Adrenal gland (tissue), 12 donors: ENCODE measurements around the gene ACAA2. TPM values are rescaled to one million over a fixed set of nuclear protein-coding genes. Genes with fewer than 3 reads are reported as not detected.
"Not testable (repeated sequence)": the region's sequence is repeated elsewhere in the genome, so short reads cannot be mapped to it uniquely, and the experiment has no call there.

Experiments
- DNase-seq, 7 donors: peaks; one replicate each; pipeline ENCODE4 v3.0.0-alpha.2; 2019 to 2020
- H3K27ac ChIP-seq, 5 donors: fragments of 200-600 bp; sonication (generic) in 4 of 5; 1 replicate in 3 of 5; 2 replicates in 2 of 5; pipeline versions ENCODE4 v1.5.1 to v1.8.0; 2016 to 2020; ENCODE audit warnings: mild to moderate bottlenecking in 1 of 5
- H3K27me3 ChIP-seq: fragments of 200-600 bp; 2 replicates; pipeline ENCODE4 v1.8.0; 2021
- H3K36me3 ChIP-seq, 2 donors: fragments of 200-600 bp; replicated peaks in 1 of 2; 1 replicate in 1 of 2; 2 replicates in 1 of 2; pipeline versions ENCODE4 v1.5.1 to v1.8.0; 2018 to 2022
- H3K4me1 ChIP-seq, 2 donors: fragments of 200-600 bp; replicated peaks in 1 of 2; 1 replicate in 1 of 2; 2 replicates in 1 of 2; pipeline versions ENCODE4 v1.5.1 to v1.8.0; 2018 to 2021
- H3K4me3 ChIP-seq, 4 donors: fragments of 200-600 bp; sonication (generic) in 3 of 4; one replicate each; pipeline ENCODE4 v1.5.1; 2016 to 2018
- H3K9me3 ChIP-seq, 3 donors: fragments of 200-600 bp; sonication (generic) in 1 of 3; replicated peaks in 1 of 3; 1 replicate in 2 of 3; 2 replicates in 1 of 3; pipeline versions ENCODE4 v1.5.1 to v1.8.0; 2016 to 2021
- POLR2A ChIP-seq, 2 donors: fragments of 450-650 bp; IDR thresholded peaks; one replicate each; pipeline ENCODE4 v1.6.1; 2017; ENCODE audit warnings: antibody characterized with exemption in 2 of 2, mild to moderate bottlenecking in 2 of 2, moderate library complexity in 1 of 2
- WGBS, 4 donors: extraction: QIAGEN DNeasy Blood & Tissue Kit in 2 of 4; methylation state at CpG; one replicate each; pipeline versions ENCODE4 v1.1.5 to v1.1.7; 2013 to 2017; 5-methylcytosine and 5-hydroxymethylcytosine counted together
- intact Hi-C, 2 donors: fragments of 100-400 bp; cut with DNase I; formaldehyde crosslinking; loops; one replicate each; pipeline versions ENCODE4 v1.14.1 to v1.15.0; 2022 to 2023
- polyA plus RNA-seq, 3 donors: library from polyadenylated mRNA; stranded (reverse); fragments of 200-250 nt in 2 of 3; fragments of 350-450 nt in 1 of 3; fragmentation: Illumina TruSeq in 1 of 3; extraction: RNeasy Lipid Tissue Mini Kit (QIAGEN cat#74804) in 1 of 3; gene quantifications; one replicate each; pipeline ENCODE4 v1.2.3, GENCODE V29; 2013 to 2014
- total RNA-seq, 9 donors: library from RNA; depleted of rRNA in 4 of 9; stranded (reverse); fragments of >200 nt in 4 of 9; fragments of 120-200 nt in 1 of 9; fragmentation: NEBNext Ultra II Directional in 1 of 9; extraction: Animal tissue kit (Norgen Biotek cat#: 25700) in 1 of 9; gene quantifications; one replicate each; pipeline versions ENCODE4 v1.1.0 to v1.2.4, GENCODE V29; 2013 to 2023
- TF ChIP-seq, protein P1 (sequence below), 6 experiments: fragments of 450-650 bp in 4 of 6; fragments of 200-600 bp in 2 of 6; sonication (generic) in 1 of 6; IDR thresholded peaks; 1 replicate in 5 of 6; 2 replicates in 1 of 6; pipeline versions ENCODE4 v1.5.1 to v1.8.0; 2016 to 2021; ENCODE audit warnings: antibody characterized with exemption in 6 of 6, mild to moderate bottlenecking in 2 of 6, moderate library complexity in 1 of 6
- donor health status: healthy with polysubstance abuse.
- donor health status: Bipolar disorder and iron deficiency.
- donor health status: DM: yes; HTN: yes; CAD: no.
- donor health status: DM: no; HTN: no; CAD: no.
- donor health status: DM: no; HTN: no; CAD: no.
- donor health status: DM: yes; HTN: yes; CAD: no.

ACAA2 gene
- total and polyA plus RNA-seq, 12 donors = 21.4 to 197 (median 105) TPM

DNA sequence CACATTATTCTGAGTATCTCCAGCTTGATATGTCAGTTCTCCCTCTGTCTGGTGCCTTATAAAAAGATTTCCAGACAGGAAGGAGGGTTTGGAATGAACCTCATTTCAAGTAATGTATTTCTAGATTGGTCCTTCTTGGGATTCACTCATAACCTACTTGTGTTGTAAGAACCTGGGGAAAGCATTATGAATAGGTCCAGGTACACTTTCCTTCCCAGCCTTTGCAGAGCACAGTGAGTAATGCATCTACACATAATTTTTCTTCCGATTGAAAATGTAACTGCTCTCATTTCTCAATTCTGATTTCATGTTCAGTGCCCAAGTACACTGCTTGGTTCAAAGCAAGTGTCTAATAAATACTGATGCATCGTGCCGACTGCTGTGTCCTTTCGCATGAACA lies 25.0 kb upstream of the ACAA2 start:
- WGBS, 4 donors = 87 to 96% (median 90%) methylated on average over 4 of the region's 4 CpGs
- H3K36me3 ChIP-seq = no peaks in the 10 kb centered on the region
- H3K4me3 ChIP-seq = no peak overlapping the region
- no peak for DNase-seq
- H3K27ac ChIP-seq = no peak overlapping the region
- no peak for TF ChIP-seq POLR2A (IDR thresholded peaks at IDR 0.05)
- TF ChIP-seq, protein P1, sequence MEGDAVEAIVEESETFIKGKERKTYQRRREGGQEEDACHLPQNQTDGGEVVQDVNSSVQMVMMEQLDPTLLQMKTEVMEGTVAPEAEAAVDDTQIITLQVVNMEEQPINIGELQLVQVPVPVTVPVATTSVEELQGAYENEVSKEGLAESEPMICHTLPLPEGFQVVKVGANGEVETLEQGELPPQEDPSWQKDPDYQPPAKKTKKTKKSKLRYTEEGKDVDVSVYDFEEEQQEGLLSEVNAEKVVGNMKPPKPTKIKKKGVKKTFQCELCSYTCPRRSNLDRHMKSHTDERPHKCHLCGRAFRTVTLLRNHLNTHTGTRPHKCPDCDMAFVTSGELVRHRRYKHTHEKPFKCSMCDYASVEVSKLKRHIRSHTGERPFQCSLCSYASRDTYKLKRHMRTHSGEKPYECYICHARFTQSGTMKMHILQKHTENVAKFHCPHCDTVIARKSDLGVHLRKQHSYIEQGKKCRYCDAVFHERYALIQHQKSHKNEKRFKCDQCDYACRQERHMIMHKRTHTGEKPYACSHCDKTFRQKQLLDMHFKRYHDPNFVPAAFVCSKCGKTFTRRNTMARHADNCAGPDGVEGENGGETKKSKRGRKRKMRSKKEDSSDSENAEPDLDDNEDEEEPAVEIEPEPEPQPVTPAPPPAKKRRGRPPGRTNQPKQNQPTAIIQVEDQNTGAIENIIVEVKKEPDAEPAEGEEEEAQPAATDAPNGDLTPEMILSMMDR (IDR thresholded peaks at IDR 0.05) = no peak
- no peaks in the 10 kb centered on the region for H3K4me1 ChIP-seq
- H3K27me3 ChIP-seq = no peaks in the 10 kb centered on the region
- H3K9me3 ChIP-seq = no peaks in the 10 kb centered on the region
- intact Hi-C loops = no loop called here

DNA sequence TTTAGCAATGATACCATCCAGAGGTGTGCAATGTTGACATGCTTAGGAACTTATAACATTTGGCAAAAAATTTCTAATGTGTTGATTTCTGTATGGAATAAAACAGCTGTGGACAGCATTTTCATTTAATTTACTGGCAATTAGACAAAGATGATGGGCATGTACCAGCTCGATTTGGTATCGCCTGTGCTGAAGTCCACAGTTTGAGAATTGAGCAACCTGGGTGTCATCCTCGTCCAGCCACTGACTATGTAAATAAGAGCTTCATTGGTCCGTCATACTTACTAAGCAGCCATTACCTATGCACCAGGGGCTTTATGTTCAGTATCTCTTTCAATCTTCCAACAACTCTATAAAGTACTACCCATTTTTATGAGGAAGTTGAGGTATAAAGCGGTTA lies 24.6 kb upstream of the ACAA2 start:
- no peaks in the 10 kb centered on the region for H3K4me1 ChIP-seq
- H3K27me3 ChIP-seq = no peaks in the 10 kb centered on the region
- TF ChIP-seq, protein P1 (IDR thresholded peaks at IDR 0.05) = no peak
- no peak for TF ChIP-seq POLR2A (IDR thresholded peaks at IDR 0.05)
- no peak overlapping the region for H3K4me3 ChIP-seq
- no peak for DNase-seq
- H3K36me3 ChIP-seq = no peaks in the 10 kb centered on the region
- H3K9me3 ChIP-seq = no peaks in the 10 kb centered on the region
- intact Hi-C loops = no loop called here
- H3K27ac ChIP-seq = no peak overlapping the region
- WGBS, 4 donors = 76 to 91% (median 85%) methylated on average over 5 of the region's 5 CpGs

DNA sequence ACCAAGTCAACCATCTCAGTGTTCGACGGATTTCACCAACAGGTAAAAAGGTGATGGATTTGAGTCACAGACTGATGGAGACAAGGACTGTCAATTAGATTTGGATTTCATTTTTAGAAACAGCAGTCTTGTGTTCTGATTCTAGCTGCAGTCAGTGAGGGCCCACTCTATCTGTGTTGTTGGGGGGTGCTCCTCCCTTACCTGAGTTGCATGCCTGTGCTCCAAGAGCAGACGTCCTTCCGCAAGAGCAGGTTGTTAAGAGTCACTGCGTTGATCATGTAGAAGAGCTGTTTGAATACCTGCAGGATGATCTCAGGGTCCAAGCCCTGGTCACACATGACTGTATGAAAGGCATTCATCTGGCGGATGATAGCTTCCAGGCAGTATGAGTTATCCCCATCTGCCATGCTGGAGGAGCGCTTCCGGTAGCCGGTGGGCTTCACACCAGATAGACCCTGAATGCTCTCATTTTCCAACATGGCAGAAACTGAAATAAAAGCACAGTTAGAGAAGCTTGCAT lies 24.0 kb upstream of the ACAA2 start:
- H3K4me1 ChIP-seq, H3K9me3 ChIP-seq, H3K4me3 ChIP-seq, intact Hi-C loops, H3K36me3 ChIP-seq, DNase-seq, H3K27ac ChIP-seq, H3K27me3 ChIP-seq: not testable (repeated sequence)
- WGBS, 4 donors = 94 to 97% (median 95%) methylated on average over 9 of the region's 9 CpGs

DNA sequence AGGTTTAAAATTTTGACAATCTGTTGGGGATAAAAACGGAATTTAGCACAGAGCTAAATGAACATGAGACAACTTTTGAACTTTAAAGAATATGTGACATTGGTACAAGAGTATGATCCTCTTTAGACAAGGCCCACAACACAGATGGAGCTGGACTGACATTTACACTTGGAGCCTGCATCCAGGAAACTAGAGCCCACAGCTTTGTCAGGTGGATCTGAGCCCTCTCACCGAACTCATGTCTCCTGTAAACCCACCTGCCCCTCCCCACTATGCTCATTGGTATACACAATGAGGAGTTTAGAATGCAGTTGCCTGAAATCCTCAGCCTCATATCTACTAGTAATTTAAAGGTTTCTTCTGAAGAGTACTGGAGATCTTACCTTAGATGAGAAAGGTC lies 22.1 kb upstream of the ACAA2 start:
- Histone ChIP-seq H3K27ac (no peak overlapping the region), H3K9me3 (no peaks in the 10 kb centered on the region), H3K4me1 (no peaks in the 10 kb centered on the region), H3K27me3 (no peaks in the 10 kb centered on the region), H3K36me3 (no peaks in the 10 kb centered on the region), H3K4me3 (no peak overlapping the region)
- 73 to 91% (median 86%) methylated on average over 2 of the region's 2 CpGs for WGBS, 4 donors
- DNase-seq = no peak
- intact Hi-C loops = no loop called here
- TF ChIP-seq, protein P1 (IDR thresholded peaks at IDR 0.05) = no peak
- no peak for TF ChIP-seq POLR2A (IDR thresholded peaks at IDR 0.05)

DNA sequence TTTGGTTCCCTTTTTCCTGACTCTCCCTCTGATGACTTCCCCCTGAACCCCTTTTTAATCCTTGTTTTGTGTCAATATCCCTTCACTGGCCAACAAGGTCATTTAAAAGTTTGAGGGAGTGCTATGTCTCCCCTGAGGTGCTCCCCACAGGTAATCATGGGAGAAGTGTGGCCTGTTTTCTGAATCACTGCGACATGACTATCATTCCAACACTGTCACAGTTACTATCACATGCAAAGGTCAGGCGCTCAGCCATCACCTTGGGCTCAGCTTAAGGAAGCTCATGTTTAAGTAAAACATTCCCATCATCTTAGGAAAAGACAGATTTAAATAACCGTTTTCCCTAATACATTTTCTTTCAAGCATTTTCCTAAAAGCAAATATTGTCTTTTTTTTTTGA lies 20.9 kb upstream of the ACAA2 start:
- 70 to 99% (median 89%) methylated on average over 3 of the region's 3 CpGs for WGBS, 4 donors

More for the DNA sequence above, 20.9 kb upstream of the ACAA2 start:
- no peak for DNase-seq
- TF ChIP-seq, protein P1 (IDR thresholded peaks at IDR 0.05) = no peak
- no peak for TF ChIP-seq POLR2A (IDR thresholded peaks at IDR 0.05)
- Histone ChIP-seq H3K4me1 (no peaks in the 10 kb centered on the region), H3K27ac (no peak overlapping the region), H3K9me3 (no peaks in the 10 kb centered on the region), H3K27me3 (no peaks in the 10 kb centered on the region), H3K4me3 (no peak overlapping the region), H3K36me3 (no peaks in the 10 kb centered on the region)
- intact Hi-C loops = no loop called here
